PFSK-1 (cell line): ENCODE data around the gene NUP160.

Experiments used
- FOXP2 ChIP-seq: optimal IDR thresholded peaks from 2 replicates; pipeline ENCODE3; 2011; ENCODE audit warnings: borderline replicate concordance, control low read depth, inconsistent platforms; ENCODE audit not compliant: insufficient read depth; ENCODE audit errors: extremely low read length, extremely low read depth
- POLR2AphosphoS5 ChIP-seq: IDR thresholded peaks from 2 replicates; pipeline ENCODE4 v1.6.1; 2012; ENCODE audit warnings: low read depth, mild to moderate bottlenecking, control low read depth, low read length, moderate library complexity
- SIN3A ChIP-seq: IDR thresholded peaks from 2 replicates; pipeline ENCODE4 v1.6.1; 2012; ENCODE audit warnings: mild to moderate bottlenecking, low read length, moderate library complexity, borderline replicate concordance; ENCODE audit not compliant: insufficient read depth
- TAF1 ChIP-seq: IDR thresholded peaks from 2 replicates; pipeline ENCODE4 v1.6.1; 2012; ENCODE audit warnings: low read length, control low read depth, borderline replicate concordance; ENCODE audit not compliant: insufficient read depth
- TF ChIP-seq, protein P1 (sequence below), 2 experiments: IDR thresholded peaks; 2 replicates each; pipeline versions ENCODE4 v1.6.1 to v1.8.0; 2011 to 2012; ENCODE audit warnings: low read depth in 2 of 2, low read length in 2 of 2, control low read depth in 1 of 2, inconsistent platforms in 1 of 2, mild to moderate bottlenecking in 1 of 2, moderate library complexity in 1 of 2; ENCODE audit not compliant: insufficient read depth in 1 of 2

DNA sequence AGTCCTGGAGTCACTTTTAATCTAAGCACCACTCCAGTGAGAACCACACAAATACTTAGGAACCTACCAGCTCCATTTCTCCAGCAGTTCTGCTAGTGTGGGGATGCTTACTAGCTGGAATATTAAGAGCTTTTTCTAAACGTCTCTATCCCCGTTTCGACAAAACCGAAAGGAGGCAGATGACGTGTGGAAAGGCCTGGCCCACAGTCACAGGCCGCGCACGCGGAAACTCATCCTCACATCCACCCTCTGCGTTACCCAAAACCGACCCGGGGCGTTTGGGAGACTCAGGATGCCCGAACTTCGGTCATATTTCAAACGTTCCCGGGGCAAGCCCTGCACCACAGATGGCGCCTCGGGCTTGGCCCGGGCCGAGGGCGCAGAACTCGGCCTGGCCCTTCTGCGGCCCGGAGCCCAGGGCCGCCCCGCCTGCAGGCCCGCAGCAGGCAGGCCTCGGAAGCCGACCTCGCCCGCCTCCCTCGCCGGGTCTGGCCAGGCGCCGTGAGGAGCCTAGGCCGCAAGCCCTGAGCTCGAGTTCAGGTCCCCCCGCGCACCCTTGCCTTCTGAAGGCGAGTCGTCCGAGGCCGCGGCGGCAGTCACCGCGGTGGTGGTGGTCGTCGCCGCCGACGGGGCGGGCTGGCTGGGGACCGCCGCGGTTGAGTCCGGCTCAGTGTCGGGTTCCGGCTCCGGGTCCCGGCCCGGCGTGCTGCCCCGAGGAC, 81.5 kb downstream of the NUP160 start:
- TF ChIP-seq TAF1 = 0 out of 2 replicates have a peak, but pooled peaks have one; percentile 37
- no peak for TF ChIP-seq FOXP2
- TF ChIP-seq SIN3A = no peak
- TF ChIP-seq POLR2AphosphoS5 = no peak
- TF ChIP-seq, protein P1, sequence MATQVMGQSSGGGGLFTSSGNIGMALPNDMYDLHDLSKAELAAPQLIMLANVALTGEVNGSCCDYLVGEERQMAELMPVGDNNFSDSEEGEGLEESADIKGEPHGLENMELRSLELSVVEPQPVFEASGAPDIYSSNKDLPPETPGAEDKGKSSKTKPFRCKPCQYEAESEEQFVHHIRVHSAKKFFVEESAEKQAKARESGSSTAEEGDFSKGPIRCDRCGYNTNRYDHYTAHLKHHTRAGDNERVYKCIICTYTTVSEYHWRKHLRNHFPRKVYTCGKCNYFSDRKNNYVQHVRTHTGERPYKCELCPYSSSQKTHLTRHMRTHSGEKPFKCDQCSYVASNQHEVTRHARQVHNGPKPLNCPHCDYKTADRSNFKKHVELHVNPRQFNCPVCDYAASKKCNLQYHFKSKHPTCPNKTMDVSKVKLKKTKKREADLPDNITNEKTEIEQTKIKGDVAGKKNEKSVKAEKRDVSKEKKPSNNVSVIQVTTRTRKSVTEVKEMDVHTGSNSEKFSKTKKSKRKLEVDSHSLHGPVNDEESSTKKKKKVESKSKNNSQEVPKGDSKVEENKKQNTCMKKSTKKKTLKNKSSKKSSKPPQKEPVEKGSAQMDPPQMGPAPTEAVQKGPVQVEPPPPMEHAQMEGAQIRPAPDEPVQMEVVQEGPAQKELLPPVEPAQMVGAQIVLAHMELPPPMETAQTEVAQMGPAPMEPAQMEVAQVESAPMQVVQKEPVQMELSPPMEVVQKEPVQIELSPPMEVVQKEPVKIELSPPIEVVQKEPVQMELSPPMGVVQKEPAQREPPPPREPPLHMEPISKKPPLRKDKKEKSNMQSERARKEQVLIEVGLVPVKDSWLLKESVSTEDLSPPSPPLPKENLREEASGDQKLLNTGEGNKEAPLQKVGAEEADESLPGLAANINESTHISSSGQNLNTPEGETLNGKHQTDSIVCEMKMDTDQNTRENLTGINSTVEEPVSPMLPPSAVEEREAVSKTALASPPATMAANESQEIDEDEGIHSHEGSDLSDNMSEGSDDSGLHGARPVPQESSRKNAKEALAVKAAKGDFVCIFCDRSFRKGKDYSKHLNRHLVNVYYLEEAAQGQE (IDR thresholded peaks at IDR 0.05; ENCODE audit: insufficient read depth in 1 of 2, low read depth in 2 of 2, low read length in 2 of 2) = no peak
